H9 (cell line): ENCODE data around the gene SEPTIN12. TPM values are rescaled to one million over a fixed set of nuclear protein-coding genes. Genes with fewer than 3 reads are reported as not detected.

ENCODE experiments used
- DNase-seq: peaks from one replicate; pipeline ENCODE4 v3.0.0-alpha.2; 2017
- H2AFZ ChIP-seq: one replicate; pipeline ENCODE4 v1.6.1; 2013; ENCODE audit warnings: mild to moderate bottlenecking, low read length, control low read depth, moderate library complexity
- H2AK5ac ChIP-seq: 2 replicates; pipeline ENCODE4 v1.6.1; 2013; ENCODE audit warnings: low read length, control low read depth, mixed read lengths; ENCODE audit not compliant: insufficient read length
- H2BK120ac ChIP-seq: one replicate; pipeline ENCODE4 v1.6.1; 2013; ENCODE audit warnings: low read depth, mild to moderate bottlenecking, low read length, control low read depth, inconsistent platforms; ENCODE audit not compliant: poor library complexity, severe bottlenecking
- H2BK12ac ChIP-seq: 2 replicates; pipeline ENCODE4 v1.6.1; 2013; ENCODE audit warnings: low read length, control low read depth, mixed read lengths, low read depth; ENCODE audit not compliant: insufficient read length
- H2BK15ac ChIP-seq: 2 replicates; pipeline ENCODE4 v1.6.1; 2013; ENCODE audit warnings: low read depth, low read length, control low read depth
- H2BK20ac ChIP-seq: one replicate; pipeline ENCODE4 v1.6.1; 2013; ENCODE audit warnings: low read depth, mild to moderate bottlenecking, low read length, control low read depth, inconsistent platforms; ENCODE audit not compliant: poor library complexity, severe bottlenecking
- H2BK5ac ChIP-seq: 2 replicates; pipeline ENCODE4 v1.6.1; 2013; ENCODE audit warnings: low read length, control low read depth, mixed read lengths; ENCODE audit not compliant: insufficient read length
- H3K14ac ChIP-seq: 2 replicates; pipeline ENCODE4 v1.6.1; 2013; ENCODE audit warnings: low read length, control low read depth; ENCODE audit not compliant: insufficient read depth
- H3K18ac ChIP-seq: 2 replicates; pipeline ENCODE4 v1.6.1; 2013; ENCODE audit warnings: low read depth, mild to moderate bottlenecking, mixed read lengths, low read length, control low read depth; ENCODE audit not compliant: insufficient read length
- H3K23ac ChIP-seq: 2 replicates; pipeline ENCODE4 v1.6.1; 2013; ENCODE audit warnings: low read length, control low read depth, mixed read lengths, low read depth; ENCODE audit not compliant: insufficient read length
- H3K23me2 ChIP-seq: 2 replicates; pipeline ENCODE4 v1.6.1; 2013; ENCODE audit warnings: low read depth, mild to moderate bottlenecking, mixed read lengths, low read length, control low read depth; ENCODE audit not compliant: insufficient read length, poor library complexity, severe bottlenecking
- H3K27ac ChIP-seq: 2 replicates; pipeline ENCODE4 v1.5.1; 2013; ENCODE audit warnings: low read length, control low read depth, mixed read lengths, low read depth; ENCODE audit not compliant: insufficient read length
- H3K27me3 ChIP-seq: 2 replicates; pipeline ENCODE4 v1.6.1; 2013; ENCODE audit warnings: low read length, control low read depth, inconsistent platforms; ENCODE audit not compliant: insufficient read depth
- H3K4ac ChIP-seq: 2 replicates; pipeline ENCODE4 v1.6.1; 2013; ENCODE audit warnings: low read depth, mild to moderate bottlenecking, control low read depth, inconsistent platforms, low read length, moderate library complexity
- H3K4me1 ChIP-seq: 2 replicates; pipeline ENCODE4 v1.6.1; 2013; ENCODE audit warnings: low read length, control low read depth, inconsistent platforms; ENCODE audit not compliant: insufficient read depth
- H3K4me2 ChIP-seq: 2 replicates; pipeline ENCODE4 v1.6.1; 2013; ENCODE audit warnings: low read length, control low read depth, mixed read lengths; ENCODE audit not compliant: insufficient read length, insufficient read depth
- H3K56ac ChIP-seq: 2 replicates; pipeline ENCODE4 v1.6.1; 2013; ENCODE audit warnings: low read depth, mild to moderate bottlenecking, mixed read lengths, low read length, control low read depth; ENCODE audit not compliant: insufficient read length
- H3K79me1 ChIP-seq: 2 replicates; pipeline ENCODE4 v1.6.1; 2013; ENCODE audit warnings: low read depth, mild to moderate bottlenecking, moderate library complexity, low read length, control low read depth, inconsistent platforms; ENCODE audit not compliant: insufficient read depth, poor library complexity, severe bottlenecking
- H3K79me2 ChIP-seq: 2 replicates; pipeline ENCODE4 v1.6.1; 2013; ENCODE audit warnings: low read length, control low read depth, inconsistent platforms; ENCODE audit not compliant: insufficient read depth
- H3K9ac ChIP-seq: 2 replicates; pipeline ENCODE4 v1.6.1; 2013; ENCODE audit warnings: low read length, control low read depth, mixed read lengths; ENCODE audit not compliant: insufficient read length; ENCODE audit errors: extremely low read depth
- H3K9me3 ChIP-seq: one replicate; pipeline ENCODE4 v1.6.1; 2013; ENCODE audit warnings: low read depth, low read length, inconsistent platforms; ENCODE audit not compliant: control insufficient read depth
- H3T11ph ChIP-seq: one replicate; pipeline ENCODE4 v1.6.1; 2013; ENCODE audit warnings: mild to moderate bottlenecking, low read length, control low read depth, inconsistent platforms
- H4K20me1 ChIP-seq: one replicate; pipeline ENCODE4 v1.6.1; 2013; ENCODE audit not compliant: control insufficient read depth, insufficient read length, insufficient read depth
- H4K5ac ChIP-seq: 2 replicates; pipeline ENCODE4 v1.6.1; 2013; ENCODE audit warnings: low read depth, mild to moderate bottlenecking, mixed read lengths, low read length, control low read depth; ENCODE audit not compliant: insufficient read length
- H4K8ac ChIP-seq: replicated peaks from 2 replicates; pipeline ENCODE4 v1.6.1; 2013; ENCODE audit warnings: low read length, control low read depth, mixed read lengths, low read depth; ENCODE audit not compliant: insufficient read length
- H4K91ac ChIP-seq: 2 replicates; pipeline ENCODE4 v1.6.1; 2013; ENCODE audit warnings: low read depth, mild to moderate bottlenecking, moderate library complexity, mixed read lengths, low read length, control low read depth; ENCODE audit not compliant: insufficient read length
- H3K27ac Mint-ChIP-seq, 3 experiments: 2 replicates in 2 of 3; 3 replicates in 1 of 3; pipeline ENCODE4 v1.8.0; 2020 to 2021; ENCODE audit warnings: mixed read lengths in 3 of 3, mild to moderate bottlenecking in 1 of 3, moderate library complexity in 1 of 3
- H3K27me3 Mint-ChIP-seq: 2 replicates; pipeline ENCODE4 v1.8.0; 2021; ENCODE audit warnings: low read depth, mild to moderate bottlenecking, moderate library complexity, mixed read lengths
- H3K36me3 Mint-ChIP-seq, 3 experiments: 2 replicates in 2 of 3; 3 replicates in 1 of 3; pipeline ENCODE4 v1.8.0; 2020 to 2021; ENCODE audit warnings: low read depth in 3 of 3, mixed read lengths in 3 of 3; ENCODE audit not compliant: insufficient read depth in 1 of 3
- H3K4me1 Mint-ChIP-seq, 2 experiments: 2 replicates each; pipeline ENCODE4 v1.8.0; 2020; ENCODE audit warnings: mixed read lengths in 2 of 2
- H3K4me3 Mint-ChIP-seq, 2 experiments: 2 replicates in 1 of 2; 3 replicates in 1 of 2; pipeline ENCODE4 v1.8.0; 2020 to 2021; ENCODE audit warnings: mild to moderate bottlenecking in 2 of 2, mixed read lengths in 2 of 2, moderate library complexity in 1 of 2
- H3K9me3 Mint-ChIP-seq, 2 experiments: 2 replicates in 1 of 2; 3 replicates in 1 of 2; pipeline ENCODE4 v1.8.0; 2020; ENCODE audit warnings: mild to moderate bottlenecking in 2 of 2, mixed read lengths in 2 of 2, moderate library complexity in 1 of 2
- CTCF ChIP-seq: fragments of 200-600 bp; sonication (generic); conservative IDR thresholded peaks from 3 replicates; pipeline ENCODE4 v1.8.0; 2021; ENCODE audit warnings: antibody characterized with exemption, mild to moderate bottlenecking
- WGBS: extraction: QIAGEN DNeasy Blood & Tissue Kit; methylation state at CpG from one replicate; pipeline ENCODE4 v1.1.7; 2013; ENCODE audit warnings: missing lambda C conversion rate, low lambda C conversion rate, mixed read lengths; ENCODE audit not compliant: insufficient read length; ENCODE audit errors: extremely low coverage; 5-methylcytosine and 5-hydroxymethylcytosine counted together
- total RNA-seq: library from RNA; stranded (reverse); gene quantifications from 2 replicates; pipeline ENCODE4 v1.2.1, GENCODE V29; 2021

SEPTIN12 gene
- total RNA-seq, 1 experiment from 2014 or later = 0.48 TPM

GRCh38 chr16:4831616-4832015 is 43.5 kb upstream of the SEPTIN12 start:
- no peak overlapping the region for H3K4me3 Mint-ChIP-seq
- no peak overlapping the region for H3K9ac ChIP-seq
- TF ChIP-seq CTCF = no peak
- no peak overlapping the region for H3K27ac ChIP-seq
- no peak overlapping the region for H3K14ac ChIP-seq
- H3K18ac ChIP-seq = no peak overlapping the region
- no peak overlapping the region for H3K4ac ChIP-seq
- no peak overlapping the region for H4K5ac ChIP-seq
- H2AFZ ChIP-seq = no peak overlapping the region
- no peaks in the 10 kb centered on the region for H3K9me3 Mint-ChIP-seq
- no peaks in the 10 kb centered on the region for H3K9me3 ChIP-seq
- H3K79me2 ChIP-seq = peaks cover 3% of the 10 kb centered on the region; the same call in 1 of the 2 replicates
- no peak overlapping the region for H2BK20ac ChIP-seq
- H3K27ac Mint-ChIP-seq = no peak overlapping the region
- H3K36me3 Mint-ChIP-seq = peaks cover 21 to 72% (median 57%) of the 10 kb centered on the region in 3 experiments; a peak in 6 of 7 replicates
- no peak overlapping the region for H2BK120ac ChIP-seq
- no peaks in the 10 kb centered on the region for H3K27me3 ChIP-seq
- no peaks in the 10 kb centered on the region for H3K23me2 ChIP-seq
- no peak for DNase-seq
- no peaks in the 10 kb centered on the region for H4K20me1 ChIP-seq
- H4K91ac ChIP-seq = no peak overlapping the region
- no peaks in the 10 kb centered on the region for H3K4me1 Mint-ChIP-seq
- H3K23ac ChIP-seq = no peak overlapping the region
- H2BK12ac ChIP-seq = no peak overlapping the region
- no peak overlapping the region for H2AK5ac ChIP-seq
- no peak overlapping the region for H2BK15ac ChIP-seq
- no peak overlapping the region for H3K4me2 ChIP-seq
- whole genome bisulfite sequencing = no CpG with 5 or more reads among the region's 8 CpGs
- H3K56ac ChIP-seq = no peak overlapping the region
- no peaks in the 10 kb centered on the region for H3K79me1 ChIP-seq
- H3K4me1 ChIP-seq = no peaks in the 10 kb centered on the region
- no peak overlapping the region for H2BK5ac ChIP-seq
- no peak overlapping the region for H3T11ph ChIP-seq
- no peak overlapping the region for H4K8ac ChIP-seq
- H3K27me3 Mint-ChIP-seq = no peaks in the 10 kb centered on the region
